ENCODE results near the gene LONP2.

LONP2 gene

DNA sequence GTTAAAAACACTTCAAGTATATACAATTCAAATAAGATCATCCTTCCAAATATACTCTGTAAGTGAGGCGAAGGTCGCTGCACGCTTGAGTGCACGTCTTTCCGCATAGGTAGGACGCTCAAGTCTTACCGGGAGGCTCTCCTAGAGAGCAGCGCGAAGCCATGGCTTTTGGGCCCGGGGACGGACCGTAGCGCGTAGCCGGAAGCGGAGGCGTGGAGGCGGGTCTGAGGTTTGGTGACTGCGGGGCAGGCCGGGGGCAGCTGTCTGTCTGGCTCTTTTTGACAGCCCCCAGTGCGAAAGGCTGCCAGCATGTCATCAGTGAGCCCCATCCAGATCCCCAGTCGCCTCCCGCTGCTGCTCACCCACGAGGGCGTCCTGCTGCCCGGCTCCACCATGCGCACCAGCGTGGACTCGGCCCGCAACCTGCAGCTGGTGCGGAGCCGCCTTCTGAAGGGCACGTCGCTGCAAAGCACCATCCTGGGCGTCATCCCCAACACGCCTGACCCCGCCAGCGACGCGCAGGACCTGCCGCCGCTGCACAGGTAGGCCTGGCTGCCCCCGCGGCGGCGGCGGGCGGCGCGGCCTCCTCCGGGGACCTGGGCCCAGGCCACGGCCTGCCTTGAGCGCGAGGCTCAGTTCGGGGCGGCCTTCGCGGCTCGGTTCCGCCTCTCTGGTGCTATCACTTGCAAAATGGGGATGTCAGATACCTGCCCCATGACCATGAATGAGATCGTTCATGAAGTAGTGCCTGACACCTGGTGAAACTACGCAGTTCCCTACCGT lies at the start of gene LONP2:
Gene LONP2, plus strand, starts transcription at position 221 of the 783 bp plus-strand sequence. Its CDS starts 89 bp downstream, at position 310.
- DNase-seq (ENCODE audit: low spot score) = peak; percentile 93

DNA sequence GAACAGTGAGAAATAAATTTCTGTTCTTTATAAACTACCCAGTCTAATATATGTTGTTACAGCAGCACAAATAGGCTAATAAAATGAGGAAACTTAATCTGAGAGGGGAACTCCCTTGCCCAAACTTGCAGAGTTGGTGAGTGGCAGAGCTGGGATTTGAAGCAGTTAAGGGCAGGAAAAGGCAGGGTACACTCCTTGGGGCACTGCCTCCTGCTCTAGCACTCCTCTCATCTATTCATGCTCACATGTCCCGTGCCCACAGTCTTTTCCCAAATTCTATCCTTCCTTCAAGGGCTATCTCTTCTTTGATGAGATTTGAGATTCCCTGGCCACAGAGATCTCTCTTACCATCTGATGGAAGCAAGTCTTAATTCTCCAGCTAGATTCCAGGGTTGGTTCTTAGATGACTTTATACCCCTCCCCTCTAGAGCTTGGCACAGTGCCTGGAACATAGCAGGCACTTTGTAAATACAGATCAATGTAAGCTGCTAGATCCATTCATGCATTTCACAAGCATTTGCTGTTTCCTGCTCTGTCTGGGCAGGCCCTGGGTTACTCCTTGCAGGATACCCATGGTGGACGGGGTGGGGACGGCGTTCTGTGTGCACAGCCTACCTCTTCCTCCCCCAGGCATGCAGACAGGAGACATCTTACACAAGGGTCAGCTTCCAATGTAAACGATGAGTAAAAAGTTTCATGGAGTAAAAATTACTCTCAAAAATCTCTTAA lies 49.1 kb upstream of the LONP2 start:
- DNase-seq (ENCODE audit: low spot score) = no peak

GRCh38 chr16:48197294-48197693 lies 46.8 kb upstream of the LONP2 start:
- DNase-seq (ENCODE audit: low spot score) = no peak

- no peak for DNase-seq (ENCODE audit: low spot score)
These were observed 42.4 kb upstream of the LONP2 start for GRCh38 chr16:48201515-48202201.

GRCh38 chr16:48203974-48204824 lies 39.9 kb upstream of the LONP2 start:
- DNase-seq (ENCODE audit: low spot score) = no peak

GRCh38 chr16:48204825-48205151 lies 39.3 kb upstream of the LONP2 start:
- DNase-seq (ENCODE audit: low spot score) = no peak

GRCh38 chr16:48206594-48207242 lies 37.4 kb upstream of the LONP2 start:
- no peak for DNase-seq (ENCODE audit: low spot score)

DNA sequence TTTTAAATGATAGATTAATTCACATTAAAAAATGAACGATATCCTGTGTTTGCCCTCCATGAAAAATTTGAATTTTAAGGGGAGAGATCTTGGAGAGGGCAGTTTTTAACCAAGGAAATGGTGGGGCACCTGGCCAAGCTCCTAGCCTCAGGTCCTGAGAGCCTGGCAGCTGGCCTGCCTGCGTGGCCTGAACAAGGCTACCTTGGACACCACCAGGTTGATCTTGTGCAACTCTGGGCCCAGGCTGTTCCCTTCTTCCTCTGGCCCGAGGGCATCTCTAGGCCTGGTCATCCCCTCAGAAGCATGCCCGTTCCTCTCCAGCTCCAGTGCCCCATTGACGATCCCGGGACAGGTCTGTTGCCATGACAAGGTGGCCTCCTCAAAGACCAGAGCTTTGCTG lies 33.4 kb upstream of the LONP2 start:
- DNase-seq (ENCODE audit: low spot score) = no peak

- no peak for DNase-seq (ENCODE audit: low spot score)
These were observed 32.1 kb upstream of the LONP2 start for GRCh38 chr16:48212033-48212432.

- no peak for DNase-seq (ENCODE audit: low spot score)
These were observed 28.4 kb upstream of the LONP2 start for GRCh38 chr16:48215738-48216137.

GRCh38 chr16:48217708-48218107 lies 26.4 kb upstream of the LONP2 start:
- no peak for DNase-seq (ENCODE audit: low spot score)

GRCh38 chr16:48218473-48218872 lies 25.6 kb upstream of the LONP2 start:
- DNase-seq (ENCODE audit: low spot score) = no peak

DNA sequence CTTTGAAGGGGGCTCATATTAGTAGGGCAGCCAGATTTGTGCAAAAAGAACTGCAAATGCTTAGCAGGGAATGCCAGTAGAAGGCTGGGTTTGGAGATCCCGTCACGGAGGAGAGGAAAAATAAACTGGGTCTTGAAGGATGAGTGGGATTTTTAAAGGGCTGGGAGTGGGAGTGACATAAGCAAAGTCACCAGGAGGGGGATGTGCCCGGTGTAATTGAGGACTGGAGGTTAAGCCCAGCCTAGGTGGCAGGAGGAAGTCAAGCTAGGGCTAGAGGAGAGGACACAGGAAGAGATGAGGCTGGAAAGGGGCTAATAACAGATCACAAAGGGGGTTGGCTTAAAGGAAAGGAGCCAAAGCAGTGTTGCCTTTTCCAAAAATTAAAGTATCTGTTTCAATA lies 23.2 kb upstream of the LONP2 start:
- no peak for DNase-seq (ENCODE audit: low spot score)

GRCh38 chr16:48223490-48223889 lies 20.6 kb upstream of the LONP2 start:
- DNase-seq (ENCODE audit: low spot score) = no peak

GRCh38 chr16:48225456-48225855 lies 18.6 kb upstream of the LONP2 start:
- no peak for DNase-seq (ENCODE audit: low spot score)

DNA sequence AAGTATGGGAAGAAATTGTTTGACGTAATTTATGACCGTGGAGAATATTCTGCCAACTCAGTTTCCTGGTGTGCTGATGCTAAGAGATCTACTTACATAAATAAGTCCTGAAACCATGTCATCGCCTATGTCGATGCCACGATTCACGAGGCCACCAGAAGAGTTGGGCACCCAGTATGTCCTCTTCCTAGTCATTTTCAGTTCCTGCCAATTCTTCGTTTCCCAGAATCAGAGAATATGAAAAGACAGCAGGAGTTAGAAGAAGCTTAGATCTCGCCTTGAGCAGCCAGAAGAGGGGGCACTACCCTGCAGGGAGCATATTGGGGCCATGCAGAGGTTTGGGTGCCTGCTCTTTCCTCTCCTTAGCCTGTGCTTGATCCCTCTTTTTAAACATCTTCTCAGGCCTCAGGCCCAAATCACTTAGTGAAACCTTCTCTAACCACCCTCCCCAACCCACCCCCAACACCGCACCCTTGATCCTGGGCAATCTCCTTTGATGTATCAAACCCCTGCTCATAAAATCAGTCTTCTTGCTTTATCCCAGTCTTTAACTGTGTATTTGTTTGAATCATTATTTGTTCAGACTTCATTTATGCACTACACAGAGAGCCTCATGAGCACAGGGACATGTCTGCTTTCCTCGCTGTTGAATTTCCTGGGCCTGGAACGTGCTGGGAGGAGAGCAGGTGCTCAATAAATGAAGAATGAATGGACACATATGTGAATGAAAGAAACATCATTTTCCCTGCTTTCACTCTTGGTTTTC lies 12.2 kb upstream of the LONP2 start:
- no peak for DNase-seq (ENCODE audit: low spot score)

- DNase-seq (ENCODE audit: low spot score) = no peak
These were observed 11.5 kb upstream of the LONP2 start for GRCh38 chr16:48232493-48233040.

DNA sequence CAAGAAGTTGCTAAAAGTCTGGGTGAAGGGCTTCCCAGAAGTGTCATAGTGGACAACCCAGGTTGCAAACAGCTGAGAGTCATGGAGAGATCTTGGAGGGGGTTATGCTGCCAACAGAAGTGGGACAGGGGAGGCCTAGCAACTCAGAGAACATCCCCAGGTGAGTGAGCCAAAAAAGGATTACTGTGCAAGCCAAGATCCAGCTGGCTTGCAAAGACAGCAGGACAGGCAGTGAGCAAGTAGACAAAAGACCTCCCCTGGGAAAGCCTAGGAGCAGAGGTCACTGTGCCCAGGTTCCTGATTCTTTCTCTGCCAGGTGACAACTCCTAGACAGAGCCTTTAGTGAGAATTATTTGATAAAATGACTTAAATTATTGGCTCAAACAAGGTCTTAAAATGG lies 9.5 kb upstream of the LONP2 start:
- no peak for DNase-seq (ENCODE audit: low spot score)

DNA sequence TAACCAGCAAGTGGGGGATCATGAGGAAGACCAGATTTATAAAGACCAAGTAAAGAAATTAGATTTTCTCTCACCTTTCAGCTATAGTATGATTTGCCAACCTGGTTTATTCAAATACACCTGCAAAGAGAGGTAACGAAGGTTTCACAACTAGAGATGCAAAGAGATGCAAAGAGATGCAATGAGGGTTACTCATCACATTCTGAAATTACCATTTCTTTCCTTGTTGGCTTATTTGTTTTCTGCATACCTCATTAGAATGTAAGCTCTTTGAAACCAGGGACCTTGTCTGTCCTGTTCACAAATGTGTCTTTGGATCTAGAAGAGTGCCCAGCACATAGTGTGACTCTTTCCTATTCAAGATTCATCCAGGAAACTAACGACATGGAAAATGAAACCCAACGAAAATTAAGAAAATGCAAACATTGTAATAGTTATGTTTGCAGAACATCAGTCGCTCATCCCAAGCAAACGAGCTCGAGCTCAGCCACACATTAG lies 9.0 kb upstream of the LONP2 start:
- DNase-seq (ENCODE audit: low spot score) = no peak

DNA sequence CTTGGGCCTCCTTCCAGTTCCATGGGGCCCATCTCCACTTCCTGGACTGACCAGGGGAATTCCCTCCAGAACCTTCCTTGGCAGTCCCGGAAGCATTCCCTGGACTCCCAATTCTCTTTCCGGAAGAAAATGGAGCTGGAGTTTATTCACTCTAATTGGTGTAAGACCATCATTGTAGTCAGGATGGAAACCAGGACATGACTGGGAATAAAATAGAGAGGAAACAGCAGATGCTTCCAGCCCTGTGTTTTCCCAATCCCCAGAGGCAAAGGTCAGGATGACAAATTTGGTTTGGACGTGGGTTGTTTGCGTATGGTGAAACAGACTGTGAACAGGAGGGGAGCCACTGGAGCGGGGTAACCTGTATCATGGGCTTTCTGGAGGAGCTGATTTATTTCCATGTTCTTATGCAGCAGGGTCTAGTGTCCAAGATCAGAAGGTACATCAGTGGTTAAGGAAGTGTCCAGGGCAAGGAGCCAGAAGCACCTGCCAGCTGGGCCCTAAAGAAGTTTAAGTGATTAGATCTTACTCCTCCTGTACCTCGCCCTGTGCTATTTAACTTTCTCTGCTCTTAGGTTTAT lies 8.5 kb upstream of the LONP2 start:
- DNase-seq (ENCODE audit: low spot score) = no peak
